ENCODE data around the gene POLR2B. TPM values are rescaled to one million over a fixed set of nuclear protein-coding genes. Genes with fewer than 3 reads are reported as not detected.
A peak's percentile ranks its signal among the peaks of the same experiment; 100 is the strongest.
"Not testable (repeated sequence)": the region's sequence is repeated elsewhere in the genome, so short reads cannot be mapped to it uniquely, and the experiment has no call there.

Gene POLR2B
- 313 and 334 TPM in 2 replicates for total RNA-seq (2014; rRNA removed; shearing (Covaris generic))

DNA sequence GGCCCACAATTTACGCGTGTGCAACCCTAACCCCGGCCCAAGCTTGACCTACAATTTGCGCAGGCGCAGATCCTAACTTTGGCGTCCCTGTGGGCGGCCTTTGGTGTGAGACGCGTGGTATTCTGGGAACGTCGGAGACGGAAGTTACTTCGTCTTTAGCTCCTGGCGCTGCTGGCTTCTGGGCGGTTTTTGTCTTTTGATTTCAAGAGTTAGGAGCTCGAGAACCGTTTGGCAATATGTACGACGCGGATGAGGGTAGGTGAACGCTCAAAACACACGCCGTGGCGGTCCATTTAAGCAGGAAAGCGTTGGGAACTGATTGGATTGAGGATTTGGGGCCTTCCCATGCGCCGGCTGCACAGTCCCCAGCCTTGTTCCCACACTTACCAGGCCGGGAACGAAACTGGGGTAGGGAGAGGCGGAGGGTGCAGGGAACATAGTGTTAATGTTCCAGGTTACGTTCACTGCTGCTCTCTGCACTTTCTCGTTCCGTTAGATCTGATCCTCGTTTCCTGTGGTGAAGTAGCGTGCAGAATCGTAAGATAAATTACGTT lies at the start of gene POLR2B:
POLR2B (plus strand) TSS at position 147 of the 554 bp plus-strand sequence; CDS start at position 237, 90 bp downstream.
- DNase-seq = peak; percentile 97 to 98
- H3K36me3 ChIP-seq = peaks cover 9% of the 10 kb centered on the region

DNA sequence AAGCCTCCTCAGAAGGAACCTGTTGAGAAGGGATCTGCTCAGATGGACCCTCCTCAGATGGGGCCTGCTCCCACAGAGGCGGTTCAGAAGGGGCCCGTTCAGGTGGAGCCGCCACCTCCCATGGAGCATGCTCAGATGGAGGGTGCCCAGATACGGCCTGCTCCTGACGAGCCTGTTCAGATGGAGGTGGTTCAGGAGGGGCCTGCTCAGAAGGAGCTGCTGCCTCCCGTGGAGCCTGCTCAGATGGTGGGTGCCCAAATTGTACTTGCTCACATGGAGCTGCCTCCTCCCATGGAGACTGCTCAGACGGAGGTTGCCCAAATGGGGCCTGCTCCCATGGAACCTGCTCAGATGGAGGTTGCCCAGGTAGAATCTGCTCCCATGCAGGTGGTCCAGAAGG lies 48.1 kb upstream of the POLR2B start:
- no peaks in the 10 kb centered on the region for H3K9me3 ChIP-seq (replicated peaks)
- H3K4me1 ChIP-seq = no peaks in the 10 kb centered on the region
- H3K36me3 ChIP-seq = peaks cover 50% of the 10 kb centered on the region
- H3K27me3 ChIP-seq = no peaks in the 10 kb centered on the region
- no peak for DNase-seq
- no peak overlapping the region for H3K4me3 ChIP-seq
- H3K27ac ChIP-seq = no peak overlapping the region

More for the DNA sequence above, at the start of gene POLR2B:
- Histone ChIP-seq H3K4me3 (peak within 1 kb of the TSS; percentile 84), H3K27me3 (no peaks in the 10 kb centered on the region), H3K9me3 (replicated peaks) (no peaks in the 10 kb centered on the region), H3K27ac (peak within 1 kb of the TSS; percentile 75), H3K4me1 (0 out of 2 replicates have a peak, but pooled peaks cover 5% of the 10 kb centered on the region)

DNA sequence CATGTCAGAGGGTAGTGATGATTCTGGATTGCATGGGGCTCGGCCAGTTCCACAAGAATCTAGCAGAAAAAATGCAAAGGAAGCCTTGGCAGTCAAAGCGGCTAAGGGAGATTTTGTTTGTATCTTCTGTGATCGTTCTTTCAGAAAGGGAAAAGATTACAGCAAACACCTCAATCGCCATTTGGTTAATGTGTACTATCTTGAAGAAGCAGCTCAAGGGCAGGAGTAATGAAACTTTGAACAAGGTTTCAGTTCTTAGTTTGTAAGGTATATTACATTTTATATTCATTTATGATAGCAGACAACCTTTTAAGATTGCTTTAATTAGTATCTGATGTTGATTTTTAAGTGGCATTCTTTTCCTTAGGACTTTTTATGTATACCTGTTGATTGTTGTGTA lies 46.8 kb upstream of the POLR2B start:
- Histone ChIP-seq H3K4me3 (no peak overlapping the region), H3K27ac (no peak overlapping the region)
- DNase-seq = no peak

DNA sequence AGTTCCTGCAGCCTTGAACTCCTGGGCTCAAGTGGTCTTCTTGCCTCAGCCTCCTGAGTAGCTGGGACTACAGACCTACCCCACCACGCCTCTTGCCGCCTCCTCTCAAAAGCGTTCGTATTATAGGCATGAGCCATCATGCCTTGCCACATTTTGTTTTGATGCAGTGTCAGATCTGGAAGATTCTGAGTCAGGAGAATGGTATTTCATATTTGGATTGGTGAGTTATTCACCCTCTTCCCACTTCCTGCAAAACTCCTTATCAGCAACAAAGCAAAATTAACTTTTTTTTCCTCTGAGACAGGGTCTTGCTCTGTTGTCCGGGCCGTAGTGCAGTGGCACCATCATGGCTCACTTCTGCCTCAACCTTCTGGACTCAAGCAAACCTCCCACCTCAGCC lies 41.4 kb upstream of the POLR2B start:
- Histone ChIP-seq H3K4me1 (no peaks in the 10 kb centered on the region), H3K36me3 (peaks cover 24% of the 10 kb centered on the region), H3K9me3 (replicated peaks) (no peaks in the 10 kb centered on the region), H3K27ac (no peak overlapping the region), H3K4me3 (no peak overlapping the region), H3K27me3 (no peaks in the 10 kb centered on the region)
- DNase-seq = no peak

More for the DNA sequence above, 46.8 kb upstream of the POLR2B start:
- H3K9me3 ChIP-seq (replicated peaks) = no peaks in the 10 kb centered on the region
- no peaks in the 10 kb centered on the region for H3K27me3 ChIP-seq
- H3K4me1 ChIP-seq = no peaks in the 10 kb centered on the region
- H3K36me3 ChIP-seq = peaks cover 47% of the 10 kb centered on the region

DNA sequence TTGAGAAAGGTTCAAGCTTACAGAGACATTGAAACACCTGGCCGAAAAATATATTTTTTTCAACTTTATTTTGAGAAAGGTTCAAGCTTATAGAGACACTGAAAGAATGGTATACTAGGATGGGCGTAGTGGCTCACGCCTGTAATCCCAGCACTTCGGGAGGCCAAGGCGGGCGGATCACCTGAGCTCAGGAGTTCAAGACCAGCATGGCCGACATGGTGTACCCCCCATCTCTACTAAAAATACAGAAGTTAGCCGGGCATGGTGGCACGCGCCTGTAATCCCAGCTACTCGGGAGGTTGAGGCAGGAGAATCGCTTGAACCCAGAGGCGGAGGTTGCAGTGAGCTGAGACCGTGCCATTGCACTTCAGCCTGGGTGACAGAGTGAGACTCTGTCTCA lies 38.9 kb upstream of the POLR2B start:
- not testable (repeated sequence) for DNase-seq; H3K9me3 ChIP-seq (replicated peaks); H3K27me3 ChIP-seq; H3K4me1 ChIP-seq; H3K27ac ChIP-seq; H3K4me3 ChIP-seq
- H3K36me3 ChIP-seq = peaks cover 15% of the 10 kb centered on the region

DNA sequence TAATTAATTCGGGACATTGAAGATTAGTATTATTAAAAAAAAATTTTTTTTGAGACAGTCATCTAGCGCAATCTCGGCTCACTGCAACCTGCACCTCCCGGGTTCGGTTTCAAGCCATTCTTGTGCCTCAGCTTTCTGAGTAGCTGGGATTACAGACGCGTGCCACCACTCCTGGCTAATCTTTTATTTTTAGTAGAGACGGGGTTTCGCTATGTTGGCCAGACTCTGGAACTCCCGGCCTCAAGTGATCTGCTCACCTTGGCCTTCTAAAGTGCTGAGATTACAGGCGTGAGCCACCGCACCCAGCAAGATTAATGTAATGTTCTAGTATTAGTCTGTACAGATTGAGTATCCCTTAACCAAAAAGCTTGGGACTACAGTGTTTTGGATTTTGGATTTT lies 38.3 kb upstream of the POLR2B start:
- no peak for DNase-seq
- no peak overlapping the region for H3K27ac ChIP-seq

DNA sequence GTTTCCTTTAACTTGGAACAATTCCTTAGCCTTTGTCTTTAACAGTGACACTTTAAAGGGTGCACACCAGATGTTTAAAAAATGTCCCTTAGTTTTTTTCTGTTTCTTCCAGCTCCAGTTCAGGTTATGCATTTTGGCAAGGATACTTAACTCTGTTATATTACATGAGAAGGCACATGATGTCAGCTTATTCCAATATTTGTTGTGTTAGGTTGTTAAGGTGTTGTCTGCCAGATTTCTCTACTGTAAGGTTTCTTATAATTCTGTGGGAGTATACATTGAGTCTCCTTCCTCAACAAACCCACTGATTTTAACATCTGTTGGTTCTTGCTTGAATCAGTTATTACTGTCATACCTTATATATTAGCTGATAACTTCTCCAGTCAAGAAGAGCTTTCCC lies 37.7 kb upstream of the POLR2B start:
- H3K9me3 ChIP-seq (replicated peaks) = no peaks in the 10 kb centered on the region
- H3K27ac ChIP-seq = no peak overlapping the region
- no peaks in the 10 kb centered on the region for H3K4me1 ChIP-seq
- H3K36me3 ChIP-seq = peaks cover 14% of the 10 kb centered on the region
- no peak for DNase-seq
- no peaks in the 10 kb centered on the region for H3K27me3 ChIP-seq
- no peak overlapping the region for H3K4me3 ChIP-seq

More for the DNA sequence above, 38.3 kb upstream of the POLR2B start:
- Histone ChIP-seq H3K36me3 (peaks cover 15% of the 10 kb centered on the region), H3K4me3 (no peak overlapping the region), H3K4me1 (no peaks in the 10 kb centered on the region), H3K9me3 (replicated peaks) (no peaks in the 10 kb centered on the region), H3K27me3 (no peaks in the 10 kb centered on the region)

DNA sequence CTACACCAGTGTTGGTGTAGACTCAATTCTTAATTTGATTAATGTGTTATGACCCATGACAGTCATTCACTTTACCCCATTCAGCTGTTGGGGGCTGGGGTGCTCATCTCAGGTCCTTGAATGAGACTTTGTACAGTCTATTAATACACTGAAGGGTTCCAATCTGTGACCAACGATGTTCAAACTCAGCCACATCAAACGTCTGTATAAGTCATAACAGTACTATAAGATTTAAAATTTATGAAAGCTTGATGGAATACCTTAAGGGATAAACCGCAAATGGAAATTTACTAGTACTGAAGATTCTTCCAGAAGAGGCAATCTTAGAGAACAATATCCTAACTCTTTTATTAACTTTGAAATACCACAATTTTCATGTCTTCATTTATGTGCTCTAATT lies 37.3 kb upstream of the POLR2B start:
- DNase-seq = no peak
- Histone ChIP-seq H3K27ac (no peak overlapping the region), H3K4me1 (no peaks in the 10 kb centered on the region), H3K36me3 (peaks cover 14% of the 10 kb centered on the region), H3K27me3 (no peaks in the 10 kb centered on the region), H3K4me3 (no peak overlapping the region), H3K9me3 (replicated peaks) (no peaks in the 10 kb centered on the region)

DNA sequence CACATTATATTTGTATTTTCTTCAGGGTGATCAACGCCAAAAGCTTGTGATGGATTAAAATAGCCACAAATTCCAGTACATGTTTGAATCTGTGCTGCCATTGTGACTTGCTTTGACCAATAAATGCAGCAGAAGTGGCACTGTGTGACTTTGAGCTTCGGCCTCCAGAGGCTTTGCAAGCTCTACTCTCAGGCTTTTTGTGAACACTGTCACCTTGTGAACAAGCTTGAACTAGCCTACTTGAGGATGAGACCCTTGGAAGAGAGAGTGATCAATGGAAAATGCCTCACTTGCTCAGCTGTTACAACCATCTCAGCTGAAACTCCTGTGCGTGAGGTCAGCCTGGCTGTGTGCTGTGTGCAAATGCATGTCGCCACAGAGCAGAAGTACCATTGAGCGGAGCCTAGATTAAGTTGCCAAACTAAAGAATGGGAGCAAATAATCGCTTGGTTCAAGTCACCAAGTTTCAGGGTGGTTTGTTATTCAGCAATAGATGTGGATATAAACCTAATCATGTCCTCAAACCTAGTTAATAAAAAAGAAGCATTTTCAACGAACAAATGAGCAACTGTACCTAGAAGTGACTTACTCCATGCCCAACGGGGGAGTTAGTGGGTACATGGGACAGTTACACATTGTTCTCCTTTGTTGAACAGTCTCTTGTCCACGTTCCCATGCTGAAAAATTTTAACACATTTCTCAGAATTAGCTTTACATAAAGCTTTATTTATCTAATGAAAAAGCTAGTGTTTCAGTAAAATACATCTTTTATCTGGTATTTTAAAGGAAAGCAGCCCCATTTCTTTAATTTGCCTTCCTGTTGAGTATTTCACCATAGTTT lies 24.8 kb upstream of the POLR2B start:
- no peak overlapping the region for H3K27ac ChIP-seq
- H3K4me3 ChIP-seq = no peak overlapping the region
- H3K9me3 ChIP-seq (replicated peaks) = no peaks in the 10 kb centered on the region
- DNase-seq = no peak
- H3K4me1 ChIP-seq = no peaks in the 10 kb centered on the region
- H3K27me3 ChIP-seq = no peaks in the 10 kb centered on the region
- H3K36me3 ChIP-seq = no peaks in the 10 kb centered on the region

DNA sequence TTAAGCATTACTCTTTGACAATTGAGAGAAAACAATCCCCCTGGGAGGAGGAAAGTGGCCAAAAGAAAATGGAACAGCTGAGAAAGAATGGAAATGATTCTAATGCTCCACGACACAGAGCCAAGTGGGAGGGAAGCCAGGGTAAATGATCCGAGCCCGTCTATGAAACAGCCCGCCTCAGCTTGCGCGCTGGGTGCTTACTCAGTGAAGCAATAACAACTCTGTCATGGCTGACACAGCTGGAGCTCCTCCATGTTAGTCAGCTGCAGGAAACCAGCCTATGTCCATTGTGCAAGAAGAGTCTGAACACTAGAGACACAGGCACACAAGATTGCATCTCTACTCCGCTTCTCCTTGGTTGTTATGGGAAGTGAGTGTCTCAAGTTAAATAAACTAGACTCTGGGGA lies 20.6 kb upstream of the POLR2B start:
- Histone ChIP-seq H3K36me3 (peaks cover 4% of the 10 kb centered on the region; the same call in 1 of the 2 replicates), H3K9me3 (replicated peaks) (no peaks in the 10 kb centered on the region), H3K4me3 (peak overlapping the region; percentile 13), H3K4me1 (no peaks in the 10 kb centered on the region), H3K27me3 (no peaks in the 10 kb centered on the region), H3K27ac (no peak overlapping the region)
- DNase-seq = peak; percentile 57 to 71

DNA sequence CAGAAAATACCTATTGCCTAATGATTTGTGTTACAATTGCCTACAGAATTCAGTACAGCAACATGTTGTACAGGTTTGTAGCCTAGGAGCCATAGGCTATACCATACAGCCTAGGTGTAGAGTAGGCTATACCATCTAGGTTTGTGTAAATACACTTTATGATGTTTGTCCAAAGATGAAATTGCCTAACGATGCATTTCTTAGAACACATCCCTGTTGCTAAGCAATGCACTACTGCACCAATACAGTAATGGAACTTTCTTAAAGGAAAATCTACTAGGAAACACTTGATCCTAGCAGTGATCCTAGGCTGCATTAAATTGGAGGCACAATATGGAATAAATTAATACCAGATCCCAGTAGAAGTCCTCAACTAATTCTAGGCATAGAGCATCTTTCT lies 19.6 kb upstream of the POLR2B start:
- Histone ChIP-seq H3K36me3 (peaks cover 10% of the 10 kb centered on the region), H3K27me3 (no peaks in the 10 kb centered on the region), H3K4me3 (no peak overlapping the region), H3K4me1 (no peaks in the 10 kb centered on the region), H3K27ac (no peak overlapping the region), H3K9me3 (replicated peaks) (no peaks in the 10 kb centered on the region)
- DNase-seq = no peak

DNA sequence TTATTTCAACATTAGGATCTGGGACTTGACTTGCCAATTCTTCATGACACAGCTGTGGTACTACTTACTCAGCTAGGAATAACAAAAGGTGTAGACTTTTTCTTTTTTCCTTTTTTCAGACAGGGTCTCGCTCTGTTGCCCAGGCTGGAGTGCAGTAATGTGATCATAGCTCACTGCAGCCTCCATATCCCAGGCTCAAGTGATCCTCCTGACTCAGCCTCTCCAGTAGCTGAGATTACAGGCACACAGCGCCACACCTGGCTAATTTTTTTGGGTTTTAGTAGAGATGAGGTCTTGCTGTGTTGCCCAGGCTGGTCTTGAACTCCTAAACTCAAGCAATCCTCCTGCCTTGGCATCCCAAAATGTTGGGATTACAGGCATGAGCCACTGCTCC lies 17.6 kb upstream of the POLR2B start:
- H3K9me3 ChIP-seq (replicated peaks) = no peaks in the 10 kb centered on the region

DNA sequence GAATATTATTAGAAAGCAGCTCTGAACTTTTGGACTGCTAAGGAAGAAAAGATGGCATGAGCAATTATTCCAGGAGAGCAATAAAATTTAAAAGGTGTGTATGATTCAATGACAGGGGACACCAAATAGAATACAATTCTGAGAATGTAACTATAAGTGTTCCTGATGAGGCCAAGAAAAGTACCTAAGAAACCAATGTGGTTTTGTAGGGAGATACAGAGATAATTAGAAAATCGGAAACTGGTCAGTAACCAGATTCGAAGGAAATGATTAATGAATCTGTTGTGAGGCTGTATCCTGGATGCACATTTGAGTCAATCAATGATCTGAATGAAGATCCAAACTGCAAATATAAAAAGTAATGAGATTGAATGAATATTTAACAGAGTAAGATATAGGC lies 7.3 kb upstream of the POLR2B start:
- H3K27ac ChIP-seq = no peak overlapping the region
- H3K27me3 ChIP-seq = no peaks in the 10 kb centered on the region
- H3K4me3 ChIP-seq = no peak overlapping the region
- peaks cover 67% of the 10 kb centered on the region for H3K36me3 ChIP-seq
- no peak for DNase-seq
- 0 out of 2 replicates have a peak, but pooled peaks cover 5% of the 10 kb centered on the region for H3K4me1 ChIP-seq
- peaks cover 5% of the 10 kb centered on the region; the same call in 1 of the 2 replicates for H3K9me3 ChIP-seq (replicated peaks)

More for the DNA sequence above, 17.6 kb upstream of the POLR2B start:
- Histone ChIP-seq H3K27ac (no peak overlapping the region), H3K36me3 (peaks cover 22% of the 10 kb centered on the region), H3K4me3 (no peak overlapping the region), H3K27me3 (no peaks in the 10 kb centered on the region), H3K4me1 (no peaks in the 10 kb centered on the region)
- DNase-seq = no peak

DNA sequence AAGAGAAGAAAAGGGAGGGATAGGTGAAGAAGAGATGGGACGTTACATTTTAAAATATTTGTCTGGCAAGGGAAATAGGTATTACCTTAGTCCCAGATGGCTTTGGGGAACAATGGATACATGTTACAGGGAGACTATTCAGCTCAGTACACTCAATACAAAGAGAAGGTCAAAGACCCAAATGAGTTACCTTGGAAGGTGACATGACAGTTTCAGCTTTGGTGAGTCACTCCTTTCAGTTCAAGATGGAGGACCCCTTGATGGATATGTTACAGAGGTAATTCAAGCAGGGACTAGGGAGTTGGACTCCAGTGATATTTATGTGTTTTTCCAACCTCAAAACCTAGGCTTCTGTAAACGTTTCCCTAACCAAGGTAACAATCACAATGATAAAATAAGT lies 6.3 kb upstream of the POLR2B start:
- Histone ChIP-seq H3K36me3 (peaks cover 59% of the 10 kb centered on the region), H3K27me3 (no peaks in the 10 kb centered on the region), H3K4me1 (0 out of 2 replicates have a peak, but pooled peaks cover 5% of the 10 kb centered on the region), H3K27ac (no peak overlapping the region), H3K4me3 (no peak overlapping the region), H3K9me3 (replicated peaks) (peaks cover 5% of the 10 kb centered on the region; the same call in 1 of the 2 replicates)
- no peak for DNase-seq

DNA sequence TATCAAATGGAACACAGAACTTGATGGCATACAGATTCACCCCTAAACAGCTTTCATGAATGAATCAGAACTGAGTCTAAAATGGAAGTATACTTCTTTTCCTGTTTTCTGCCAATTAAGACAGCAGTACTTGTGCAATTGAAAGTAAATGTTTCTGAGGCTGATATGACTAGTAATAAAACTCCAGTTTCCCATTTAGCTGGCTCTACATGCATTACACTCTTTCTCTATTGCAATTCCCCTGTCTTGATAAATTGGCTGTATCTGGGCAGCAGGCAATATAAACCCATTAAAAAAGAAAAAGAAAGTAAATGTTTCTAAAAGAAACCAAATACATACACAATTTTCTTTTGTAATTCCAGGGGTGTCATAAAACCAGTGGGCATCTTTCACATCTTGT lies 5.9 kb upstream of the POLR2B start:
- Histone ChIP-seq H3K9me3 (replicated peaks) (peaks cover 5% of the 10 kb centered on the region; the same call in 1 of the 2 replicates), H3K4me1 (0 out of 2 replicates have a peak, but pooled peaks cover 5% of the 10 kb centered on the region), H3K36me3 (peaks cover 57% of the 10 kb centered on the region), H3K27me3 (no peaks in the 10 kb centered on the region), H3K27ac (no peak overlapping the region), H3K4me3 (no peak overlapping the region)
- DNase-seq = no peak

Measured in SJCRH30 (cell line).